Gastroesophageal sphincter (tissue), 3 donors: Measurements from ENCODE around the gene RREB1.

ENCODE experiments used
- POLR2A ChIP-seq, 2 donors: fragments of 450-650 bp; IDR thresholded peaks; one replicate each; pipeline ENCODE4 v1.6.1; 2017; ENCODE audit warnings: antibody characterized with exemption in 2 of 2, mild to moderate bottlenecking in 2 of 2, moderate library complexity in 1 of 2
- TF ChIP-seq, protein P1 (sequence below), 4 experiments: fragments of 200-600 bp in 2 of 4; fragments of 450-650 bp in 2 of 4; sonication (generic) in 1 of 4; IDR thresholded peaks; one replicate each; pipeline ENCODE4 v1.5.1; 2017 to 2019; ENCODE audit warnings: antibody characterized with exemption in 4 of 4, mild to moderate bottlenecking in 2 of 4, moderate library complexity in 2 of 4

DNA sequence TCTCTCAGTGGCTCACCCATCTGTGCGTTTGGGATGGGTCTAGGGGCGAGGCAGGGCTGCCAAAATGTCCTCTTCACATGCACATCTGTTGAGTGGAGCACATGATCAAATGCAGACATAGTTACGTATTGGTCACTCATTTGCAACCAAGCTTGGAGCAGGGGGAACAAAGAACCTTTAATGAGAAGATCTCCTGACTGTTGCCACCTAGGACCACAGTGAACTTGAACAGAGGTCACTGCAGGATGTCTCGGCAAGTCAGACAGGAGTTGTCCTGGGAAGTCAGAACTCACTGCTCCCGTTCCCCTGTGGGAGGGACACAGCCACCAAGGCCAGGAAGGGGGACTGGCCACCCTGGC lies 131.8 kb downstream of the RREB1 start:
- TF ChIP-seq, protein P1, sequence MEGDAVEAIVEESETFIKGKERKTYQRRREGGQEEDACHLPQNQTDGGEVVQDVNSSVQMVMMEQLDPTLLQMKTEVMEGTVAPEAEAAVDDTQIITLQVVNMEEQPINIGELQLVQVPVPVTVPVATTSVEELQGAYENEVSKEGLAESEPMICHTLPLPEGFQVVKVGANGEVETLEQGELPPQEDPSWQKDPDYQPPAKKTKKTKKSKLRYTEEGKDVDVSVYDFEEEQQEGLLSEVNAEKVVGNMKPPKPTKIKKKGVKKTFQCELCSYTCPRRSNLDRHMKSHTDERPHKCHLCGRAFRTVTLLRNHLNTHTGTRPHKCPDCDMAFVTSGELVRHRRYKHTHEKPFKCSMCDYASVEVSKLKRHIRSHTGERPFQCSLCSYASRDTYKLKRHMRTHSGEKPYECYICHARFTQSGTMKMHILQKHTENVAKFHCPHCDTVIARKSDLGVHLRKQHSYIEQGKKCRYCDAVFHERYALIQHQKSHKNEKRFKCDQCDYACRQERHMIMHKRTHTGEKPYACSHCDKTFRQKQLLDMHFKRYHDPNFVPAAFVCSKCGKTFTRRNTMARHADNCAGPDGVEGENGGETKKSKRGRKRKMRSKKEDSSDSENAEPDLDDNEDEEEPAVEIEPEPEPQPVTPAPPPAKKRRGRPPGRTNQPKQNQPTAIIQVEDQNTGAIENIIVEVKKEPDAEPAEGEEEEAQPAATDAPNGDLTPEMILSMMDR (IDR thresholded peaks at IDR 0.05) = no peak
- TF ChIP-seq POLR2A (IDR thresholded peaks at IDR 0.05) = no peak
